Duodenal mucosa (tissue), 2 donors: ENCODE data around the gene RUSC1.

ENCODE experiments used
- H3K27ac ChIP-seq: one replicate; pipeline ENCODE4 v1.7.0; 2013; ENCODE audit warnings: low read depth, low read length
- H3K27me3 ChIP-seq, 2 donors: one replicate each; pipeline ENCODE4 v1.7.0; 2013; ENCODE audit warnings: low read length in 2 of 2, control low read depth in 1 of 2; ENCODE audit not compliant: insufficient read depth in 2 of 2, control insufficient read depth in 1 of 2
- H3K36me3 ChIP-seq, 2 donors: one replicate each; pipeline ENCODE4 v1.7.0; 2013; ENCODE audit warnings: low read length in 2 of 2, control low read depth in 1 of 2; ENCODE audit not compliant: insufficient read depth in 2 of 2, control insufficient read depth in 1 of 2
- H3K4me1 ChIP-seq, 2 donors: one replicate each; pipeline ENCODE4 v1.7.0; 2013; ENCODE audit warnings: low read length in 2 of 2, control low read depth in 1 of 2; ENCODE audit not compliant: insufficient read depth in 2 of 2, control insufficient read depth in 1 of 2
- H3K4me3 ChIP-seq, 2 donors: one replicate each; pipeline ENCODE4 v1.7.0; 2013; ENCODE audit warnings: low read length in 2 of 2, low read depth in 1 of 2
- H3K9ac ChIP-seq, 2 donors: one replicate each; pipeline ENCODE4 v1.7.0; 2013; ENCODE audit warnings: low read length in 2 of 2, low read depth in 1 of 2
- H3K9me3 ChIP-seq, 2 donors: one replicate each; pipeline ENCODE4 v1.7.0; 2013; ENCODE audit warnings: low read length in 2 of 2, control low read depth in 1 of 2; ENCODE audit not compliant: control insufficient read depth in 1 of 2

The RUSC1 gene, protein sequence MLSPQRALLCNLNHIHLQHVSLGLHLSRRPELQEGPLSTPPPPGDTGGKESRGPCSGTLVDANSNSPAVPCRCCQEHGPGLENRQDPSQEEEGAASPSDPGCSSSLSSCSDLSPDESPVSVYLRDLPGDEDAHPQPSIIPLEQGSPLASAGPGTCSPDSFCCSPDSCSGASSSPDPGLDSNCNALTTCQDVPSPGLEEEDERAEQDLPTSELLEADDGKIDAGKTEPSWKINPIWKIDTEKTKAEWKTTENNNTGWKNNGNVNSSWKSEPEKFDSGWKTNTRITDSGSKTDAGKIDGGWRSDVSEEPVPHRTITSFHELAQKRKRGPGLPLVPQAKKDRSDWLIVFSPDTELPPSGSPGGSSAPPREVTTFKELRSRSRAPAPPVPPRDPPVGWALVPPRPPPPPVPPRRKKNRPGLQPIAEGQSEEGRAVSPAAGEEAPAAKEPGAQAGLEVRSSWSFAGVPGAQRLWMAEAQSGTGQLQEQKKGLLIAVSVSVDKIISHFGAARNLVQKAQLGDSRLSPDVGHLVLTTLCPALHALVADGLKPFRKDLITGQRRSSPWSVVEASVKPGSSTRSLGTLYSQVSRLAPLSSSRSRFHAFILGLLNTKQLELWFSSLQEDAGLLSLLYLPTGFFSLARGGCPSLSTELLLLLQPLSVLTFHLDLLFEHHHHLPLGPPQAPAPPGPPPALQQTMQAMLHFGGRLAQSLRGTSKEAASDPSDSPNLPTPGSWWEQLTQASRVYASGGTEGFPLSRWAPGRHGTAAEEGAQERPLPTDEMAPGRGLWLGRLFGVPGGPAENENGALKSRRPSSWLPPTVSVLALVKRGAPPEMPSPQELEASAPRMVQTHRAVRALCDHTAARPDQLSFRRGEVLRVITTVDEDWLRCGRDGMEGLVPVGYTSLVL

GRCh38 chr1:155320661-155321617 lies at the start of gene RUSC1:
Gene RUSC1, plus strand, starts transcription at chr1:155320894. Its CDS starts 880 bp downstream, at chr1:155321774.
- H3K9ac ChIP-seq: peak within 1 kb of the TSS; percentile 55 to 69
- H3K4me3 ChIP-seq: peak within 1 kb of the TSS; percentile 69 to 70
- no peaks in the 10 kb centered on the region for H3K27me3 ChIP-seq
- H3K27ac ChIP-seq: peak within 1 kb of the TSS; percentile 27
- H3K9me3 ChIP-seq: no peaks in the 10 kb centered on the region
- peaks cover 5 to 22% of the 10 kb centered on the region in 2 donors for H3K36me3 ChIP-seq
- H3K4me1 ChIP-seq: peaks cover 39 to 52% of the 10 kb centered on the region in 2 donors

DNA sequence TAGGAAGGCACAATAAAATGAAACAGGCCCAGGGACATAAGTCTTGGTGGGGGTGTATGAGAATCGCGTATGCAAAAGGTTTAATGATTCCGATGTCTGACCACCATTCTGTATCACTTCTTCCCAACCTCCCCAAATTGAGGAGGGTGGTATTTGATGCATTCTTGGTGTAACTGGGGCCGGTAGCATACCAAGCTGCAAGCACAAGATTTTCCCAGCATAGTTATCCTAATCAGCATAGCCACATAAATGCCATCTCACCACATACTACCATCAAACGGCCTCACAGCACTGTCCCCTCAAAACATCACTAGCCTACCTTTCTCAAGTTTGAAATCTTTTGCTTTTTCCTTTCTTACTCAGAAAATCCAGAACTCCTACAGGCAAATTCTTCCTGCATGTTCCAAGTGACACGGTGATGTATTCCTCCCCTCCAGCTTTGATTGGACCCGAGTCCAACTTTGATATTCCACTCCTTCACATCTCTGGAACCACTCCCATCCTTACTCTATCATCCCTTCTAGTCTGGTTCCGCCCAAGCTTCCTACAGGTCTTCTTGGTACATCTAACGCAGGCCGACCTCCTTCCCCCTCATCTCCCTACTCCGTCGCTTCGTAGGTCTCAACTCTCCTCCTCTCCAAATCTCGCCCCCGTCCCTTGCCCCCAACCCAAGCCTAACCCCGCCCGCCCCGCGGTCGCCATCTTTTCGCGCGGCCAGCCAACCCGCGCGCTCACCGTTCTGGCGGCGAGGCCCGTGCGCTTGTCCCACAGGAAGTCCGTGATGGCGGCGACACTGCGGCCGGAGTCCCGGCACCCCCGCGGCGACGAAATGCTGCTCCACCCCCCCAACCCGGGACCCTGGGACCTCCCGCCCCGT lies 48.0 kb upstream of the RUSC1 start:
- Histone ChIP-seq H3K4me3 (peak overlapping the region; percentile 56 to 76), H3K36me3 (peaks cover 28 to 35% of the 10 kb centered on the region in 2 donors), H3K9ac (peak overlapping the region; percentile 55 to 71), H3K27me3 (no peaks in the 10 kb centered on the region), H3K4me1 (peaks cover 10 to 19% of the 10 kb centered on the region in 2 donors), H3K27ac (peak overlapping the region; percentile 82), H3K9me3 (no peaks in the 10 kb centered on the region)

DNA sequence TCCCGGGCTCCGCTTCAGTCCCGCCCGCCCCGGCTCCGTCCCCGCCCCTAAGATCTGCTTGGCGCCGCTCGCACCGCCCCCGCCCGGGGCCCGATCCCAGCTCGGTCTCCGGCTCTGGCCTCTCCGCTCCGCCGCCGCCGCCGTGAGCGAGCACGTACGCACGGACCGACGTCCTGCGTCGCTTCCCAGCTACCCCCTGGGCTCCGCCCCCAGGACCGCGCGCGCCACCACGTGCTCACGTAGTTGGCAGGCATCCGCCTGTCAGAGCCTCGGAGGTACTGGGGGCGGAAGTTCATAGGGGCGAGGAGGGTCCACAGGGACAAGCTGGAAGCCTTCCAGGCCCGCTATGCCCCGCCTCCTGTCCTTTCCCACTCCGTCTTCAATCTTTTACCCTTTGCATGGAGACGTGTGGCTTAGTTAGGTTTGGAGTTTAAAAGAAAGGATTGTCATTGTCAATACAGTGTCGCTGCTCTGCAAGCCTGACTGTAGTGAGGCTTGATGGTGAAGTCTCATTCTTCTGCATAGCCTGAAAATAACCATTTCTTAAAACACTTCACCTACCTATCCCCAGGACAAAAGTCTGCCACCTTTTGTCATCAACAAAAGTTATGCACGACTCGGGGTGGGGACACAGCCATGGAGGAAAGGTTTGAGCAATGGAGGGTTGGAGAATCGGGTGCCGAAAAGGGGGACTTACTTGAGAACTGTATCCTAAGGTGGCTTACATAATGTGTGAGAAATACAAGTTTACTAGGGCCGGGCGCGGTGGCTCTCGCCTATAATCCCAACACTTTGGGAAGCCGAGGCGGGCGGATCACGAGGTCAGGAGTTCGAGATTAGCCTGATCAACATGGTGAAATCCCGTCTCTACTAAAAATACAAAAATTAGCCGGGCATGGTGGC lies 47.1 kb upstream of the RUSC1 start, which contains the start of gene CLK2:
Gene CLK2, minus strand, starts transcription at position 162 of the 903 bp plus-strand sequence. CDS start 2,527 bp downstream, outside the sequence.
- Histone ChIP-seq H3K9me3 (no peaks in the 10 kb centered on the region), H3K4me3 (peak within 1 kb of the TSS; percentile 56 to 76), H3K27me3 (no peaks in the 10 kb centered on the region), H3K9ac (peak within 1 kb of the TSS; percentile 71), H3K4me1 (peaks cover 10 to 22% of the 10 kb centered on the region in 2 donors), H3K36me3 (peaks cover 20 to 27% of the 10 kb centered on the region in 2 donors), H3K27ac (peak within 1 kb of the TSS; percentile 82)

DNA sequence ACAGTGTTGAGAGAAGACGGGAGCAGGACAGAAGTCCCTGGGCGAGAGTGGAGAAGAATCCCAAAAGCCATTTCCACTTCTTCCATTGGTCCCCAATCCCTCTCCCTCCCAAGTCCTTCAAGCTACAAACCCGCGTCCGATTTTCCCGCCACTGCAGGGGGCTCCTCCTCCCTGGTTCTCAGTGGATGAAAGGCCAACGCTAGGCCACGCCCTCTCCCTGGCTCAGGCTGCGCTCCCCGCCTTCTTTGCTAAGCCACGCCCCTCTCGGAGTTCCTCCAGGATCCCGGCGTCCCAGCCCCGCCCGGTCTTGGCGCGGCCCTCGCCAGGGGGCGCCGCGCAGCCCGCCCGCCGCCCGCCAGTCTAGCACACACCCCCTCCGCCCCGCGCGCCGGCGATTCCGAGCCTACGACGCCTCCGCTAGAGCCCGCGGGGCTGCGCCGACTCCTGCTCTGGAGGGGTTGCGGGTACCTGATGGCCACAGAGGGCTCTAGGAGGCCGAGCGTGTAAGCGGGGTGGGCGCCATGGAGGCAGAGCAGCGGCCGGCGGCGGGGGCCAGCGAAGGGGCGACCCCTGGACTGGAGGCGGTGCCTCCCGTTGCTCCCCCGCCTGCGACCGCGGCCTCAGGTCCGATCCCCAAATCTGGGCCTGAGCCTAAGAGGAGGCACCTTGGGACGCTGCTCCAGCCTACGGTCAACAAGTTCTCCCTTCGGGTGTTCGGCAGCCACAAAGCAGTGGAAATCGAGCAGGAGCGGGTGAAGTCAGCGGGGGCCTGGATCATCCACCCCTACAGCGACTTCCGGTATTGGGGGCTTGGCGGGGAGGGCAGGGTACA lies 43.4 kb upstream of the RUSC1 start, which contains the start of gene HCN3:
Gene HCN3, plus strand, starts transcription at position 394 of the 832 bp plus-strand sequence. Its CDS starts 128 bp downstream, at position 522.
- no peaks in the 10 kb centered on the region for H3K27me3 ChIP-seq

DNA sequence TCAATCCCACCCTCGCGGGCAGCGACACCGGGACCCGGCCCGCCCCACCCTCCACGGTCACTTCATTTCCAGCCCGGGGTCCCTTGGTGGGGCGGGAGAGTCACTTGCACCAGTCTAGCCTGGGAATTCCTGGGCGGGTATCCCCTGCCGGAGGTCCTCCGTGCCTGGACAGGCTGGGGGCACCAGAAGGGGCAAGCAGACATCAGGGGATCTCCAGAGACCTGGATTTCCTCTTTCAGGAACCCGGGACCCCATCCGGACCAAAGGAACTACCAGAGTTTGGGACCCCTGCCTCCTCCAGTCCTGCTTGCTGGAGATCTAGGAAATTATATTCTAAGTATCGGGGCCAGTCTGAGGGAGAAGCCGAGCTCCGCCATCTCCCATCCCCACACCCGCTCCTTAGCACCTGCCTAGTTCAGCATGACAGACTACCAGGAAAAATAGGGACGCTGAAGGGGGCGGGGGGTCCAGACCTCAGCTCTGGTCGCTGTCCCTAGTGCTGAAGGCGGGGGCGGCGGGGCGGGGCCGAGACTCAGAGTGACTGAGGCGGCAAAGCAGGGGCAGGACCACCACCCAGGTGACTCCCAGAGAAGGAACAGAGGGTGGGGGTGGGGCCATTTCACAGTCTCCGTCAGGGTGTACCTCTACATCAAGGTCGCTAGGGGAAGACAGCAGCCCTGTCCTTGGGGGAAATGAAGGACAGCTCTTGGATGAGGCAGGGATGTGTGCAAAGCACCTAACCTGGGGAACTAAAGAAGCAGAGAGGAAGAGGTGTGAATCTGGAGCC lies 42.6 kb upstream of the RUSC1 start:
- H3K9me3 ChIP-seq: no peaks in the 10 kb centered on the region
- no peak overlapping the region for H3K27ac ChIP-seq
- H3K27me3 ChIP-seq: no peaks in the 10 kb centered on the region
- H3K36me3 ChIP-seq: no peaks in the 10 kb centered on the region
- H3K9ac ChIP-seq: peak overlapping the region; percentile 56 to 81
- H3K4me1 ChIP-seq: peaks cover 5 to 11% of the 10 kb centered on the region in 2 donors
- peak overlapping the region; percentile 67 to 82 for H3K4me3 ChIP-seq

More for the DNA sequence above, 43.4 kb upstream of the RUSC1 start, which contains the start of gene HCN3:
- Histone ChIP-seq H3K9ac (peak within 1 kb of the TSS; percentile 56 to 81), H3K4me3 (peak within 1 kb of the TSS; percentile 67 to 82), H3K4me1 (peaks cover 8 to 15% of the 10 kb centered on the region in 2 donors), H3K9me3 (no peaks in the 10 kb centered on the region), H3K27ac (peak within 1 kb of the TSS; percentile 17), H3K36me3 (no peaks in the 10 kb centered on the region)

DNA sequence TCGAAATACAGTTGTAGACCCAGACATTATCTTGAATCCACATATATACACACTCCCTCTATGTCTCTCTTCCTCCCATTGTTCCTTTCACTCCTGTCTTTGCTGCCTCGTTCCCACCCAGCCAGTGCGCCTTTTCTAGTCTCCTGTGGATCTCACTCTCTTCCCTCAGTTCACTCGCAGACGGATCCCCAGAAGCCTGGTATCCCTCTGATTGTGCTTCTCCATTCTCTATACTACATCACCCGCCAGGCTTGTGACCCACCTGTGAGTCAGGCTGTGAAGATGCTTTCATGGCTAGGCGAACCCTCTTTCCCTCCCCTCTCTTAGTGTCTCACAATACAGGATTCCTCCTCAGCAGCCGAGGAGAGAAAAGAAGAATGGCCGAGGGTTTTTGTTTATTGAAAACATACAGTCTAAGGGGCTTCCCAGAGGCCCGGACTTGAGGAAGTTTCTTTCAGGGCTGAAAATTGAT lies 42.0 kb upstream of the RUSC1 start:
- no peaks in the 10 kb centered on the region for H3K9me3 ChIP-seq
- no peaks in the 10 kb centered on the region for H3K27me3 ChIP-seq
- H3K4me1 ChIP-seq: peaks cover 5 to 8% of the 10 kb centered on the region in 2 donors
- no peak overlapping the region for H3K27ac ChIP-seq
- H3K9ac ChIP-seq: no peak overlapping the region
- H3K36me3 ChIP-seq: peaks cover 0 to 3% of the 10 kb centered on the region in 2 donors
- peak overlapping the region; percentile 67 to 82 for H3K4me3 ChIP-seq

GRCh38 chr1:155279268-155279667 lies 41.4 kb upstream of the RUSC1 start:
- H3K9me3 ChIP-seq: no peaks in the 10 kb centered on the region
- H3K27me3 ChIP-seq: no peaks in the 10 kb centered on the region
- H3K36me3 ChIP-seq: peaks cover 0 to 7% of the 10 kb centered on the region in 2 donors
- no peak overlapping the region for H3K9ac ChIP-seq
- H3K4me1 ChIP-seq: peaks cover 5% of the 10 kb centered on the region in 2 donors
- H3K4me3 ChIP-seq: no peak overlapping the region
- H3K27ac ChIP-seq: no peak overlapping the region
